H1 (cell line): ENCODE data around the gene MIA2. TPM values are rescaled to one million over a fixed set of nuclear protein-coding genes. Genes with fewer than 3 reads are reported as not detected.

Experiments
- CTCF ChIA-PET: fragments of 300-600 bp; sonication (Branson Sonifier 250); formaldehyde crosslinking; loops from one replicate; lab custom pipeline; 2021; ENCODE audit not compliant: partially characterized antibody; lab: Charles Lee
- POLR2A ChIA-PET: fragments of 300-600 bp; sonication (Branson Sonifier 250); formaldehyde crosslinking; loops from one replicate; lab custom pipeline; 2021; ENCODE audit warnings: inconsistent platforms; ENCODE audit not compliant: partially characterized antibody; lab: Charles Lee
- DNase-seq, 2 experiments: peaks; one replicate each; pipeline versions ENCODE4 v3.0.0 to v3.0.0-alpha.2; 2010 to 2022; ENCODE audit warnings: low spot score in 2 of 2, low read depth in 1 of 2, mixed read lengths in 1 of 2
- FAIRE-seq: peaks from 2 replicates; lab custom pipeline; 2011; peaks lifted over from hg19 to GRCh38; lab: Jason Lieb, UNC
- H2AFZ ChIP-seq: 2 replicates; pipeline ENCODE4 v1.8.1; 2012; ENCODE audit warnings: low read length, inconsistent platforms
- H2AK5ac ChIP-seq: 2 replicates; pipeline ENCODE4 v1.6.1; 2013; ENCODE audit warnings: low read depth, low read length
- H2BK120ac ChIP-seq: replicated peaks from 2 replicates; pipeline ENCODE3; 2013; ENCODE audit warnings: low read depth, low read length, inconsistent platforms
- H2BK12ac ChIP-seq: 2 replicates; pipeline ENCODE4 v1.6.1; 2013; ENCODE audit warnings: low read depth, low read length
- H2BK15ac ChIP-seq: 2 replicates; pipeline ENCODE4 v1.6.1; 2013; ENCODE audit warnings: low read length
- H2BK20ac ChIP-seq: 2 replicates; pipeline ENCODE4 v1.6.1; 2013; ENCODE audit warnings: low read length
- H2BK5ac ChIP-seq: 2 replicates; pipeline ENCODE4 v1.6.1; 2013; ENCODE audit warnings: low read depth, low read length
- H3K14ac ChIP-seq: 2 replicates; pipeline ENCODE4 v1.6.1; 2013; ENCODE audit warnings: inconsistent platforms; ENCODE audit not compliant: insufficient read length
- H3K18ac ChIP-seq: 2 replicates; pipeline ENCODE4 v1.6.1; 2013; ENCODE audit warnings: low read length; ENCODE audit errors: extremely low read depth
- H3K23ac ChIP-seq: 2 replicates; pipeline ENCODE4 v1.6.1; 2013; ENCODE audit warnings: inconsistent platforms; ENCODE audit not compliant: insufficient read length
- H3K23me2 ChIP-seq: 2 replicates; pipeline ENCODE4 v1.6.1; 2013; ENCODE audit warnings: low read depth, low read length
- H3K27ac ChIP-seq: 2 replicates; pipeline ENCODE4 v1.6.1; 2011; ENCODE audit warnings: low read depth, low read length, inconsistent platforms
- H3K27me3 ChIP-seq, 4 experiments: replicated peaks in 1 of 4; 1 replicate in 1 of 4; 2 replicates in 3 of 4; pipeline versions ENCODE4 v1.6.1 to v1.8.1; 2011 to 2013; ENCODE audit warnings: low read length in 3 of 4, mild to moderate bottlenecking in 3 of 4, inconsistent platforms in 2 of 4, mixed read lengths in 2 of 4, moderate library complexity in 1 of 4; ENCODE audit not compliant: control insufficient read depth in 3 of 4, insufficient read depth in 3 of 4; ENCODE audit errors: extremely low read depth in 1 of 4
- H3K36me3 ChIP-seq, 4 experiments: 2 replicates each; pipeline versions ENCODE4 v1.6.1 to v1.8.1; 2011 to 2013; ENCODE audit warnings: mild to moderate bottlenecking in 4 of 4, low read length in 3 of 4, moderate library complexity in 2 of 4, control low read depth in 1 of 4, inconsistent platforms in 1 of 4; ENCODE audit not compliant: insufficient read depth in 4 of 4, control insufficient read depth in 2 of 4
- H3K4ac ChIP-seq: replicated peaks from 2 replicates; pipeline ENCODE3; 2013; ENCODE audit warnings: low read length, low read depth, mixed read lengths, inconsistent platforms; ENCODE audit not compliant: insufficient read length
- H3K4me1 ChIP-seq, 4 experiments: replicated peaks in 1 of 4; 1 replicate in 1 of 4; 2 replicates in 3 of 4; pipeline versions ENCODE4 v1.6.1 to v1.8.1; 2011 to 2013; ENCODE audit warnings: low read length in 3 of 4, inconsistent platforms in 2 of 4, mixed read lengths in 1 of 4; ENCODE audit not compliant: insufficient read depth in 4 of 4, control insufficient read depth in 3 of 4
- H3K4me2 ChIP-seq, 2 experiments: 2 replicates each; pipeline versions ENCODE4 v1.6.1 to v1.8.1; 2011 to 2013; ENCODE audit warnings: low read depth in 2 of 2, low read length in 2 of 2, control low read depth in 1 of 2, inconsistent platforms in 1 of 2, mild to moderate bottlenecking in 1 of 2; ENCODE audit not compliant: insufficient read depth in 1 of 2
- H3K4me3 ChIP-seq, 4 experiments: fragments of 200-600, 300-600 bp in 1 of 4; sonication (generic), shearing (Covaris generic), sonication (Bioruptor Twin) in 1 of 4; 2 replicates each; pipeline versions ENCODE4 v1.5.1 to v1.8.1; 2011 to 2016; ENCODE audit warnings: low read length in 4 of 4, low read depth in 3 of 4, control low read depth in 2 of 4, inconsistent platforms in 2 of 4, mild to moderate bottlenecking in 2 of 4, mixed read lengths in 1 of 4, moderate library complexity in 1 of 4; ENCODE audit not compliant: insufficient read depth in 2 of 4; ENCODE audit errors: extremely low read depth in 1 of 4
- H3K56ac ChIP-seq: replicated peaks from 2 replicates; pipeline ENCODE3; 2013; ENCODE audit warnings: low read depth, mild to moderate bottlenecking, mixed read lengths, low read length, inconsistent platforms; ENCODE audit not compliant: insufficient read length
- H3K79me1 ChIP-seq: 2 replicates; pipeline ENCODE4 v1.6.1; 2013; ENCODE audit warnings: low read depth, low read length, control low read depth
- H3K79me2 ChIP-seq, 2 experiments: 2 replicates each; pipeline versions ENCODE4 v1.6.1 to v1.8.1; 2012 to 2013; ENCODE audit warnings: low read length in 2 of 2, mild to moderate bottlenecking in 2 of 2, inconsistent platforms in 1 of 2; ENCODE audit not compliant: insufficient read depth in 2 of 2, control insufficient read depth in 1 of 2
- H3K9ac ChIP-seq, 4 experiments: replicated peaks in 1 of 4; 1 replicate in 1 of 4; 2 replicates in 3 of 4; pipeline versions ENCODE4 v1.6.1 to v1.8.1; 2011 to 2013; ENCODE audit warnings: low read depth in 3 of 4, low read length in 3 of 4, control low read depth in 2 of 4, mild to moderate bottlenecking in 2 of 4, moderate library complexity in 2 of 4, inconsistent platforms in 1 of 4; ENCODE audit errors: extremely low read depth in 1 of 4
- H3K9me3 ChIP-seq, 2 experiments: 2 replicates each; pipeline versions ENCODE4 v1.6.1 to v1.8.1; 2012 to 2013; ENCODE audit warnings: mild to moderate bottlenecking in 2 of 2, moderate library complexity in 2 of 2, control low read depth in 1 of 2, inconsistent platforms in 1 of 2, low read depth in 1 of 2, low read length in 1 of 2, mixed read lengths in 1 of 2; ENCODE audit not compliant: insufficient read depth in 2 of 2
- H4K20me1 ChIP-seq, 2 experiments: replicated peaks in 1 of 2; 2 replicates each; pipeline versions ENCODE3 to v1.8.1; 2011 to 2013; ENCODE audit warnings: inconsistent platforms in 2 of 2, low read length in 2 of 2, mild to moderate bottlenecking in 1 of 2; ENCODE audit not compliant: insufficient read depth in 2 of 2, control insufficient read depth in 1 of 2
- H4K5ac ChIP-seq: 2 replicates; pipeline ENCODE4 v1.6.1; 2013; ENCODE audit warnings: low read length, low read depth, mixed read lengths, inconsistent platforms; ENCODE audit not compliant: insufficient read length
- H4K8ac ChIP-seq: 2 replicates; pipeline ENCODE4 v1.8.0; 2013; ENCODE audit warnings: mild to moderate bottlenecking, moderate library complexity, low read length, inconsistent platforms; ENCODE audit not compliant: insufficient read depth; ENCODE audit errors: extremely low read depth
- H4K91ac ChIP-seq: replicated peaks from 2 replicates; pipeline ENCODE3; 2013; ENCODE audit warnings: low read length, mixed read lengths, inconsistent platforms; ENCODE audit not compliant: insufficient read length
- CBX5 ChIP-seq: fragments of 300-800, 300-1000 bp; sonication (generic); IDR thresholded peaks from 2 replicates; pipeline ENCODE4 v1.7.1; 2016; ENCODE audit warnings: antibody characterized with exemption, low read length, low read depth
- EGR1 ChIP-seq: IDR thresholded peaks from 2 replicates; pipeline ENCODE4 v1.6.1; 2011; ENCODE audit warnings: low read depth, low read length, borderline replicate concordance
- EP300 ChIP-seq, 2 experiments: IDR thresholded peaks; 1 replicate in 1 of 2; 2 replicates in 1 of 2; pipeline ENCODE4 v1.6.1; 2011 to 2012; ENCODE audit warnings: low read depth in 2 of 2, low read length in 2 of 2, mild to moderate bottlenecking in 2 of 2, borderline replicate concordance in 1 of 2, inconsistent platforms in 1 of 2, moderate library complexity in 1 of 2
- GABPA ChIP-seq: IDR thresholded peaks from 2 replicates; pipeline ENCODE4 v1.6.1; 2011; ENCODE audit warnings: mild to moderate bottlenecking, low read length, moderate library complexity, borderline replicate concordance; ENCODE audit not compliant: insufficient read depth
- HDAC6 ChIP-seq: IDR thresholded peaks from one replicate; pipeline ENCODE4 v1.7.1; 2012; ENCODE audit warnings: low read depth, mild to moderate bottlenecking, inconsistent platforms, low read length, moderate library complexity
- RAD21 ChIP-seq, 2 experiments: IDR thresholded peaks in 1 of 2; conservative IDR thresholded peaks in 1 of 2; 2 replicates each; pipeline ENCODE4 v1.6.1; 2011; ENCODE audit warnings: low read depth in 2 of 2, low read length in 2 of 2, improper control_type of control experiment in 1 of 2, inconsistent platforms in 1 of 2, mild to moderate bottlenecking in 1 of 2, moderate library complexity in 1 of 2
- RBBP5 ChIP-seq: IDR thresholded peaks from 2 replicates; pipeline ENCODE4 v1.7.1; 2012; ENCODE audit warnings: low read depth, mild to moderate bottlenecking, inconsistent platforms, low read length, moderate library complexity, borderline replicate concordance
- RNF2 ChIP-seq: fragments of 200-900, 300-1000 bp; sonication (generic); IDR thresholded peaks from 2 replicates; pipeline ENCODE4 v1.7.1; 2016; ENCODE audit warnings: borderline replicate concordance, low read depth, mild to moderate bottlenecking, antibody characterized with exemption, low read length; ENCODE audit not compliant: poor library complexity, severe bottlenecking; ENCODE audit errors: missing control alignments
- SP1 ChIP-seq: IDR thresholded peaks from 2 replicates; pipeline ENCODE4 v1.6.1; 2011; ENCODE audit warnings: low read depth, low read length
- SP2 ChIP-seq: IDR thresholded peaks from 2 replicates; pipeline ENCODE4 v1.6.1; 2012; ENCODE audit warnings: mild to moderate bottlenecking, low read length, inconsistent platforms
- TAF1 ChIP-seq: IDR thresholded peaks from 2 replicates; pipeline ENCODE4 v1.6.1; 2011; ENCODE audit warnings: mild to moderate bottlenecking, low read depth, low read length
- TAF7 ChIP-seq: optimal IDR thresholded peaks from 2 replicates; pipeline ENCODE3; 2011; ENCODE audit warnings: low read depth, mild to moderate bottlenecking, inconsistent platforms, low read length, moderate library complexity, borderline replicate concordance
- WGBS, 2 experiments: shearing (Covaris generic) in 1 of 2; methylation state at CpG; one replicate each; pipeline versions ENCODE4 v1.1.6 to v1.1.7; 2013 to 2015; ENCODE audit warnings: low lambda C conversion rate in 2 of 2, mixed read lengths in 2 of 2, inconsistent platforms in 1 of 2, low coverage in 1 of 2, missing lambda C conversion rate in 1 of 2; ENCODE audit not compliant: insufficient replicate concordance in 2 of 2, insufficient coverage in 1 of 2, insufficient read length in 1 of 2; ENCODE audit errors: extremely low coverage in 1 of 2, missing lambda C conversion rate in 1 of 2; 5-methylcytosine and 5-hydroxymethylcytosine counted together
- polyA plus RNA-seq, 7 experiments: library from polyadenylated mRNA; depleted of rRNA in 3 of 7; stranded (reverse) in 5 of 7; unstranded in 2 of 7; fragments of >200 nt in 5 of 7; fragments of 200-250 nt in 2 of 7; gene quantifications; 1 replicate in 5 of 7; 2 replicates in 1 of 7; 4 replicates in 1 of 7; pipeline versions ENCODE4 v1.2.1 to v1.2.3, GENCODE V29; 2011 to 2013; ENCODE audit warnings: missing spikeins in 2 of 7, mixed read lengths in 2 of 7
- total RNA-seq: library from RNA; stranded (reverse); fragmentation: NEBNext Ultra II Directional; extraction: Animal tissue kit (Norgen Biotek cat#: 25700); gene quantifications from 2 replicates; pipeline ENCODE4 v1.2.1, GENCODE V29; 2021

The MIA2 gene
- total and polyA plus RNA-seq, 2 of the 8 experiments (the other 6 are each of a cell fraction or from before 2014, with no cell fraction given): 10.1 to 15.0 TPM

GRCh38 chr14:39258782-39259545 lies 25.2 kb downstream of the MIA2 start:
- no peaks in the 10 kb centered on the region for H3K4me1 ChIP-seq
- no peak overlapping the region for H4K91ac ChIP-seq
- H2BK5ac ChIP-seq: no peak overlapping the region
- no peak overlapping the region for H3K9ac ChIP-seq
- H3K9me3 ChIP-seq: no peaks in the 10 kb centered on the region
- H3K79me2 ChIP-seq: no peaks in the 10 kb centered on the region
- no peaks in the 10 kb centered on the region for H3K36me3 ChIP-seq
- FAIRE-seq (no peak), DNase-seq (no peak)
- no peak overlapping the region for H3K4me2 ChIP-seq
- H3K4me3 ChIP-seq: no peak overlapping the region
- no peak overlapping the region for H3K56ac ChIP-seq
- H3K18ac ChIP-seq: no peak overlapping the region
- no peak overlapping the region for H2BK20ac ChIP-seq
- no peak overlapping the region for H3K4ac ChIP-seq
- H2BK120ac ChIP-seq: no peak overlapping the region
- 80% methylated on average over 12 of the region's 12 CpGs; no CpG with 5 or more reads in 1 of the 2 experiments for WGBS, 2 experiments
- no peak overlapping the region for H2BK12ac ChIP-seq
- ChIA-PET CTCF (interaction anchor here (0.7 to 1.1 kb wide), 2 partner anchors 9 to 27 kb away, joined by 4 to 6 read pairs; no protein-coding TSS in a partner anchor), POLR2A (interaction anchor here (0.9 to 1.7 kb wide), 3 partner anchors 8 to 13 kb away, joined by 3 to 6 read pairs (median 4); no protein-coding TSS in a partner anchor)
- H4K20me1 ChIP-seq: no peaks in the 10 kb centered on the region
- H3K14ac ChIP-seq: no peak overlapping the region
- no peak overlapping the region; the same call in 1 of the 2 replicates for H2AFZ ChIP-seq
- H3K27me3 ChIP-seq: no peaks in the 10 kb centered on the region
- no peaks in the 10 kb centered on the region for H3K79me1 ChIP-seq
- no peak overlapping the region for H2BK15ac ChIP-seq
- no peaks in the 10 kb centered on the region for H3K23me2 ChIP-seq
- no peak overlapping the region for H2AK5ac ChIP-seq
- no peak overlapping the region for H4K5ac ChIP-seq
- H3K23ac ChIP-seq: no peak overlapping the region
- no peak overlapping the region for H4K8ac ChIP-seq
- H3K27ac ChIP-seq: no peak overlapping the region
- TF ChIP-seq SP1 (no peak), EGR1 (no peak), HDAC6 (no peak), SP2 (no peak), RAD21 (IDR thresholded peaks at IDR 0.05 in 1 of 2, conservative IDR thresholded peaks at IDR 0.05 in 1 of 2; ENCODE audit: low read depth in 2 of 2, low read length in 2 of 2) (no peak), EP300 (IDR thresholded peaks at IDR 0.05; ENCODE audit: borderline replicate concordance in 1 of 2, low read depth in 2 of 2, low read length in 2 of 2) (no peak), GABPA (no peak), TAF7 (no peak), CBX5 (no peak), RBBP5 (no peak), RNF2 (no peak), TAF1 (no peak)
